Mucosa of rectum (tissue), 2 donors: Measurements from ENCODE around the gene PRIMA1.

Source experiments
- H3K27ac ChIP-seq, 2 donors: one replicate each; pipeline ENCODE4 v1.7.0; 2013; ENCODE audit warnings: inconsistent platforms in 2 of 2, low read depth in 2 of 2, low read length in 2 of 2
- H3K27me3 ChIP-seq, 2 donors: one replicate each; pipeline ENCODE4 v1.7.0; 2013; ENCODE audit warnings: low read length in 2 of 2; ENCODE audit not compliant: control insufficient read depth in 2 of 2, insufficient read depth in 2 of 2
- H3K36me3 ChIP-seq, 2 donors: one replicate each; pipeline ENCODE4 v1.7.0; 2013; ENCODE audit warnings: low read length in 2 of 2; ENCODE audit not compliant: control insufficient read depth in 2 of 2, insufficient read depth in 2 of 2
- H3K4me1 ChIP-seq, 2 donors: one replicate each; pipeline ENCODE4 v1.7.0; 2013; ENCODE audit warnings: low read length in 2 of 2, mild to moderate bottlenecking in 1 of 2; ENCODE audit not compliant: control insufficient read depth in 2 of 2, insufficient read depth in 2 of 2
- H3K4me3 ChIP-seq, 2 donors: one replicate each; pipeline ENCODE4 v1.7.0; 2013; ENCODE audit warnings: low read length in 2 of 2
- H3K9ac ChIP-seq, 2 donors: one replicate each; pipeline ENCODE4 v1.7.0; 2013; ENCODE audit warnings: low read length in 2 of 2, low read depth in 1 of 2, mild to moderate bottlenecking in 1 of 2
- H3K9me3 ChIP-seq, 2 donors: one replicate each; pipeline ENCODE4 v1.7.0; 2013; ENCODE audit warnings: low read length in 2 of 2; ENCODE audit not compliant: control insufficient read depth in 2 of 2
- donor health status: healthy.
- donor health status: Normal muscosa, but diverticular disease.

PRIMA1 gene, protein sequence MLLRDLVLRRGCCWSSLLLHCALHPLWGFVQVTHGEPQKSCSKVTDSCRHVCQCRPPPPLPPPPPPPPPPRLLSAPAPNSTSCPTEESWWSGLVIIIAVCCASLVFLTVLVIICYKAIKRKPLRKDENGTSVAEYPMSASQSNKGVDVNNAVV

DNA sequence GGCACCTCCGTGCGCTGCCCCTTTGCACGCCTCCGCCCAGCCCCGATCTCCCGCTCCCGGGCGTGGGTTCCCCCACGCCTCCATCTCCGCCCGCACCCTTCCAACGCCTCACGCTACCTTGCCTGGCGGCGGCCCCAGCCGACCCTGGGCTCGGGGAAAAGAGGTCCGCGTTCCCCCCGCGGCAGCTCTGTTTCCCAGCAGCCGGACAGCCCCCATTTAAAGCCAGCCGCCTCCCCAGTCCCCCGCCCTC lies at the start of gene PRIMA1:
Gene PRIMA1, minus strand, starts transcription at position 193 of the 250 bp plus-strand sequence. CDS start 767 bp downstream, outside the sequence.
- H3K27me3 ChIP-seq = peaks cover 0 to 14% of the 10 kb centered on the region in 2 donors
- H3K4me1 ChIP-seq = no peaks in the 10 kb centered on the region
- peak within 1 kb of the TSS in 1 of 2 donors; percentile 43 for H3K9ac ChIP-seq
- no peaks in the 10 kb centered on the region for H3K36me3 ChIP-seq
- H3K27ac ChIP-seq = peak within 1 kb of the TSS in 1 of 2 donors; percentile 60
- no peaks in the 10 kb centered on the region for H3K9me3 ChIP-seq
- peak within 1 kb of the TSS; percentile 50 to 58 for H3K4me3 ChIP-seq

DNA sequence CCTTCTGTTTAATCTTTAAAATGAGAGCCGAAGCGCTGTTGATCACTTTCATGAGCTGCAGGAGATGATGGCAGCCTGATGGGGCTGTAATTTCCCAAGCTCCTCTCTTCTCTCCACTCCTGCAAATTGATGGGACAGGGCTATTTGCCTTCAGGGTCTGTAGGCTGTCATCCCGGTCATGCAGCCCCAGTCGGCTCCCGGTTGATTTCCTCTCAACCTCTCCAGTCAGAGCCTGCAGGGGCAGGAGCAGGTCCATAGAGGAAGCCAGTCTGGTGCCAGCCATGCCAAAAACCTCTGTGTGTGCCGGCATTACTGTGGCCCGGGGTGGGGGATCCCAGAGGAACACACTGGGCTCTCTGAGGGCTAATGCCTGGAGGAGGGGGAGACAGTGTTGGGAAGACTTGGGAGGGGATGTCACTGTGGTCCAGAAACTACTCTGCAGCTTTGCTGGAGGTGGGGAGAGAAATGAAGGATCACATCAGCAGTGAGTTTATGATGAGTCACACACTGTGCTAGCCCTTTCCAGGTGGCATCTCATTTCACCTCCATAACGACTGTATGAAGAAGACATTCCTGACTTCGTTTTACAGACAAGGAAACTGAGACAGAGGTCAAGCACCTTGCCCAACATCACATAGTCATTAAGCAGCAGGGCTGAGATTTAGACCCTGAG lies 46.5 kb upstream of the PRIMA1 start:
- Histone ChIP-seq H3K9me3 (no peaks in the 10 kb centered on the region), H3K4me3 (no peak overlapping the region), H3K9ac (no peak overlapping the region), H3K36me3 (no peaks in the 10 kb centered on the region), H3K4me1 (no peaks in the 10 kb centered on the region), H3K27ac (no peak overlapping the region), H3K27me3 (no peaks in the 10 kb centered on the region)

DNA sequence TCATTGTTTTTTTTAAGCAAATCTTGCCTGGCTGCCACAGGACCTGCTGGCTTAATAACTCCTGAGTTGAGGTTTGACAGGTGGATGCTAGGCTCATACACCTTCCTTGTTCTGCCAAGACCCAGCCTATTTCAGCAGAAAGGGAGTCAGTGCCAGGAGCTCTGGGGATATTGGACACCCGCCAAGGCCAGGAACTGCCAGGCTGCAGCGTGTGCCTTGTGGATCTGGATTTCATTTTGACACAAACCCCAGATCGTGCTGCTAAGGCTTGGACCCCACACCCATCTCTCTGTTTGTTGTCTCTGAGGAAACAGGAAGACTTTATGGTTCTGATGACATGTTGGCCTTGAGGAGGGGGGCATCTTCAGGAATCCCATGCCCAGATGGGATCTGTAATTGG lies 44.4 kb upstream of the PRIMA1 start:
- H3K4me1 ChIP-seq = no peaks in the 10 kb centered on the region
- no peak overlapping the region for H3K4me3 ChIP-seq
- no peaks in the 10 kb centered on the region for H3K36me3 ChIP-seq
- H3K27ac ChIP-seq = no peak overlapping the region
- no peaks in the 10 kb centered on the region for H3K9me3 ChIP-seq
- H3K9ac ChIP-seq = no peak overlapping the region
- no peaks in the 10 kb centered on the region for H3K27me3 ChIP-seq

DNA sequence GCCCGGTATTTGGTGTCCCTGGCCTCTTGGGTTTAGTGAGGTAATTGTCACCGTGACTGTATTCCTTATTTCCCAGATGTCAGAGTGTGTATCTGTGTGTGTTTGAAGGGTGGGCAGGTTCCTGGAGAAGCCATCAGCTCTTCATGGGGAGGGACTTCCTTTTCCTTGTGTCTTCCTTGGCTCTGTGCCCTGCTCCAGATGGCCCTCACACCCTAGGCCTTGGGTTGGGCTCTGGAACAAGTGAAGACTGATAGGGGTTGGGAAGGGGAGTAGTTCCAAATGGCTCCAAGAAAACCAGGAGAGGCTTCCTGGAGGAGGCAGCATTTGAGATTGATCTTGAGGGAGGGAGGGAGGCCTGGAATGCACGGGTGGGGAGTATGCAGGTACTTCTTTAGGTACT lies 43.8 kb upstream of the PRIMA1 start:
- Histone ChIP-seq H3K27ac (no peak overlapping the region), H3K9ac (no peak overlapping the region), H3K4me3 (no peak overlapping the region), H3K9me3 (no peaks in the 10 kb centered on the region), H3K4me1 (no peaks in the 10 kb centered on the region), H3K27me3 (no peaks in the 10 kb centered on the region), H3K36me3 (no peaks in the 10 kb centered on the region)

DNA sequence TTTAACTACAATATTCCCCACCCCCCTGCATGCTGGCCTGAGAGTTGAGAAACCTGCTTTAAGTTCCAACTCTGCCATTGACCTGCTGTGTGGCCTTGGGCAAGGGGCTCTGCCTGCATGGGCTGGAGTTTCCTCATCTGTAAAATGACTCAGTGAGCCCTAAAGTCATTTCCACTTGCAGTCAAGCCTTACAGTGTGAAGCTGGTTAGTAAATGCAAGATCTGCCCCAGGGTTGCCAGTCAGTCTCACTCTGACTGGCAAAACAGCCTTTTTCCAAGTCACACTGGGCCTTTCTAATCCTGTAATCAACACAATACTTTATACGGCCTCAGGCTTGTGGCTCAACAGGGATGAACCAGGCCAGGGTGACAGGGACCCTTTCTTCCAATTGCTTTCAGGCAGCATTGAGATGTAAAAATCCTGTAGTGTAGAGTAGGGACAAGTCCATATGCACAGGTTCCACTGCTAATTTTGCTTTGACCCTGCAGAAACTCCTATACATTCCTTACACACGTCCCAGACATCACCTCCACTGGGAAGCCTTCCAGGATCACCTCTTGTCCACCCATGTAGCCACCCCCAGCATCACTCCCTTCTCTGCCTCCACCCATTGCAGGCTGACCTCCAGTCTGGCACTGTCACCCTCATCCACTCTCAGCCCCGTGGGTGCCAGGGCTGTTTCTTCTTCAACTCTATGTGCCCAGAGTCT lies 42.6 kb upstream of the PRIMA1 start:
- Histone ChIP-seq H3K9me3 (no peaks in the 10 kb centered on the region), H3K27me3 (no peaks in the 10 kb centered on the region), H3K4me3 (no peak overlapping the region), H3K9ac (no peak overlapping the region), H3K36me3 (no peaks in the 10 kb centered on the region), H3K4me1 (no peaks in the 10 kb centered on the region), H3K27ac (no peak overlapping the region)

DNA sequence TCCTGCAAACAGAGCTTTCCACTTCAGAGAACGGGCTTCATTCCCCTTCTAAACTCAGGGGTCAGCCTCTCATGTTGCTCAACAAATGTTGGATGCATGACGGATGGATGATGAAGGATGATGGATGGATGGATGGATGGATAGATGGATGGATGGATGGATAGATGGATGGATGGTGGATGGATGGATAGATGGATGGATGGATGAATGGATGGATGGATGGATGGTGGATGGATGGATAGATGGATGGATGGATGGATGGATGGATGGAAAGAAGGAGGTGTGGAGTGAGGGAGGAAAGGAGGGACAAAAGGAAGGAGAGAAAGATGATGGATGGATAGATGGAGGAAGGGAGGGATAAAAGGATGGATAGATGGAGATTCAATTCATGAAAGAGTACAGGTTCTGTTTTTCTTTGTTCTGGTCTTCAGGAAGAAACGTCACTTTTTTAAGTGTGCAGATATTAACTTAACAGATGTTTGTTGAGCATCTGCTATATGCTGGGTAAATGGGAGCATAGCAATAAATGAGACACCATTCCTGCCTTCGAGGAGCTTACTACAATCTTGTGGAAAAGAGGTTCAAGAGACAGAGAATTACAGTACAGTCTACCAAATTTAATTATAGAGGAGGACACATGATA lies 41.7 kb upstream of the PRIMA1 start:
- no peaks in the 10 kb centered on the region for H3K9me3 ChIP-seq
- H3K36me3 ChIP-seq = no peaks in the 10 kb centered on the region
- H3K9ac ChIP-seq = no peak overlapping the region
- H3K4me3 ChIP-seq = no peak overlapping the region
- H3K27ac ChIP-seq = no peak overlapping the region
- no peaks in the 10 kb centered on the region for H3K27me3 ChIP-seq
- no peaks in the 10 kb centered on the region for H3K4me1 ChIP-seq

DNA sequence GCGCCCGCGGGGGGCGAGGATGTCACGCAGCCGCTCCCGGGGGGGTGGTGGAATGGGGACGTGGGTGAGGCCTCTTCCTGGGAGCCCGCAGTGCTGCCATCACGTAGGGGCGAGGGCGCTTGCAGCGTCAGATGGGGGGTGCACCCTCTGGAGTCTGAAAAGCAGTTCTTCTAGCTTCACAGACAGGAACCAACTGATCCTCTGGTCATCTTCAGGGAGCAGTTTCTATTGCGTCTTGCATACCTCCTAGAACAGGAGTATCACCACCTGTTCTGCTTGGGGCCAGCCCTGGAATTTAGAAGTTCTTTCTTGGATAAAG lies 36.9 kb upstream of the PRIMA1 start:
- no peaks in the 10 kb centered on the region for H3K36me3 ChIP-seq
- no peaks in the 10 kb centered on the region for H3K4me1 ChIP-seq
- no peak overlapping the region for H3K4me3 ChIP-seq
- no peaks in the 10 kb centered on the region for H3K9me3 ChIP-seq
- H3K9ac ChIP-seq = no peak overlapping the region
- no peaks in the 10 kb centered on the region for H3K27me3 ChIP-seq
- no peak overlapping the region for H3K27ac ChIP-seq

DNA sequence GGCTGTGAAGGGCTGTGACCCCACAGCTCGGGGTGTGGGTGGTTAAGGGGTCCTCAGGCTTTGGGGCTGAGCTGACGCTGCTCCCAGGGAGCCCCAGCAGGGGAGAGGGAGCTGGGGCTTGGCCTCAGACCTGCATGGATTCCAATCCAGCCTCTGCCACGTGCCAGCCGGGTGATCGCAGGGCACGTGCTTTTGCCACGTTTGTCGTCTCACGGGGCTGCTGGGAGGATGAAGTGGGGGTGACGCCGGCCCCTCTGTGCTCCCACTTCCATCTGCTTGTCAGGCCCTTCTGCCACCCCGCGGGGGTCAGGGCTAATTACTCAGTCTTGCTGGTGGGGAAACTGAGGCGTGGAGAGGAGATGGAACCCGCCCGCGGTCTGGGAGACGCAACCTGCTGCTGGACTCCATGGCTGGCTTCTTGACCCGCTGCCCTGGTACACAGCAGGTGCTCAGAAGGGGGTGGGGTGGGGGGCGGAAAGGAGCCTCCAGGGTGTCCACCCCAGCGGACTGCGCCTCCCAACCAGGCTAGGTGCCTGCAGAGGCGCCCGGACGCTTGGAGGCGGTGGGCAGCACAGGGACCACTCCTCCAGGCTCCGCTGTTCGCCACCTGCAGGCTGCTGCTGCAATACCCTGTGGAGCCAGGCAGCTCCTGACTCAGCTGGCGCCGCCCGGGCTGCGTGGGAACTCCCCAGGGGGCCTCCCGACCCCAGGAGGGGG lies 36.4 kb upstream of the PRIMA1 start:
- Histone ChIP-seq H3K36me3 (no peaks in the 10 kb centered on the region), H3K4me3 (no peak overlapping the region), H3K27ac (no peak overlapping the region), H3K27me3 (no peaks in the 10 kb centered on the region), H3K9ac (no peak overlapping the region), H3K4me1 (no peaks in the 10 kb centered on the region), H3K9me3 (no peaks in the 10 kb centered on the region)

DNA sequence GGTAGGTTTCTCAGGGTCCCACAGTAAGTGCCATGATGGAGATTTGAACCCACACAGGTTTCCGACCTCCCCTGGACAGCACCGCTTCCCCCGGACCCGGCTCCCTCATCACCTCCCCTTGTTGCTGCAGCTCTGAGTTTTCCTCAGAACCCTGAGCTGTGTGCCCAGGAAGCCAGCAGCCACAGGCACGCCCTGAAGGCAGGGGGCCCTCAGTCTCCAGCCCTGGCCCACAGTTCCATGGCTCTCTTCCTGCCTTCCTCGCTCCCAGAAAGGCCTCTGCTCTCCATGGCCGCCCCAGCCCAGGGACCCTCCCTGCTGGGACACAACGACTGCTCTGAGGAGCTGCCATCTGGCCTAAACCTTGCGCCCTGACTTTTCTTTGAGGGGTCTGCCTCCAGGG lies 35.8 kb upstream of the PRIMA1 start:
- Histone ChIP-seq H3K36me3 (no peaks in the 10 kb centered on the region), H3K27me3 (no peaks in the 10 kb centered on the region), H3K9me3 (no peaks in the 10 kb centered on the region), H3K27ac (no peak overlapping the region), H3K4me3 (no peak overlapping the region), H3K4me1 (no peaks in the 10 kb centered on the region), H3K9ac (no peak overlapping the region)

DNA sequence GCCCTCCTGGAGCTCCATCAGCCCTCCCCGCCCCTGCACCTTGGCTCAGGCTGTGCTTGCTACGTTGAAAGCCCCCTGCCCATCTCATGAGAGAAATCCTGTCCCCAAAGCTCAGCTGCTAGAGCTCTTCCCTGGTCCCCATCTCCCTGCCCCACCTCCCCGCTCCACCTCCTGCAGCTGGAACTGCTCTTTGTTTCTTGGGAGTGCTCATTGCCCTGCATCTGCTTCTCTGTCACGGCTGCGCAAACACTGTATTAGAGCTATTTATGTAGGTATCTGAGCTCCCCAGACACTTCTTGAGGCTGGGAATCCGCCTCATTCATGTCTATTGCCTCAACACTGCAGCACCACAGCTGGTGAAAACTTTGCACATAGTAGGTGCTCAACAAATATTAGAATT lies 32.8 kb upstream of the PRIMA1 start:
- no peak overlapping the region for H3K4me3 ChIP-seq

More for the DNA sequence above, 32.8 kb upstream of the PRIMA1 start:
- Histone ChIP-seq H3K27me3 (no peaks in the 10 kb centered on the region), H3K36me3 (no peaks in the 10 kb centered on the region), H3K27ac (no peak overlapping the region), H3K9me3 (no peaks in the 10 kb centered on the region), H3K4me1 (no peaks in the 10 kb centered on the region), H3K9ac (no peak overlapping the region)
